ENCODE data around the gene APLN.

The APLN gene

GRCh38 chrX:129654652-129655546, at the start of gene APLN:
APLN (minus strand) TSS chrX:129654956; CDS start chrX:129654630, 326 bp downstream.
- FAIRE-seq = no peak

GRCh38 chrX:129704491-129704890, 49.7 kb upstream of the APLN start:
- no peak for FAIRE-seq

GRCh38 chrX:129701624-129702069, 46.9 kb upstream of the APLN start:
- no peak for FAIRE-seq

- FAIRE-seq = no peak
These were observed 45.8 kb upstream of the APLN start for GRCh38 chrX:129700536-129700935.

GRCh38 chrX:129698150-129698549, 43.4 kb upstream of the APLN start:
- no peak for FAIRE-seq

GRCh38 chrX:129697204-129697829, 42.6 kb upstream of the APLN start:
- no peak for FAIRE-seq

- no peak for FAIRE-seq
These were observed 41.9 kb upstream of the APLN start for GRCh38 chrX:129696463-129697155.

GRCh38 chrX:129695937-129696336, 41.2 kb upstream of the APLN start:
- FAIRE-seq = no peak

GRCh38 chrX:129695535-129695934, 40.8 kb upstream of the APLN start:
- FAIRE-seq = no peak

- FAIRE-seq = no peak
These were observed 40.0 kb upstream of the APLN start for GRCh38 chrX:129694805-129695204.

- FAIRE-seq = no peak
These were observed 38.6 kb upstream of the APLN start for GRCh38 chrX:129693354-129693753.

GRCh38 chrX:129690435-129690834, 35.7 kb upstream of the APLN start:
- FAIRE-seq = no peak

GRCh38 chrX:129689796-129690195, 35.0 kb upstream of the APLN start:
- no peak for FAIRE-seq

- no peak for FAIRE-seq
These were observed 33.3 kb upstream of the APLN start for GRCh38 chrX:129688097-129688496.

GRCh38 chrX:129686422-129686948, 31.7 kb upstream of the APLN start:
- FAIRE-seq = no peak

GRCh38 chrX:129682979-129683378, 28.2 kb upstream of the APLN start:
- no peak for FAIRE-seq

- FAIRE-seq = no peak
These were observed 25.1 kb upstream of the APLN start for GRCh38 chrX:129679901-129680300.

GRCh38 chrX:129678614-129679195, 23.9 kb upstream of the APLN start:
- FAIRE-seq = no peak

- FAIRE-seq = no peak
These were observed 12.7 kb upstream of the APLN start for GRCh38 chrX:129667412-129667811.

GRCh38 chrX:129665916-129666644, 11.3 kb upstream of the APLN start:
- FAIRE-seq = no peak

- no peak for FAIRE-seq
These were observed 8.4 kb upstream of the APLN start for GRCh38 chrX:129663171-129663570.

- FAIRE-seq = no peak
These were observed 6.6 kb upstream of the APLN start for GRCh38 chrX:129661369-129661768.

Data from colon (tissue), 2 donors.